OCI-LY1 (cell line): ENCODE results near the gene EEFSEC.

Experiments
- EZH2 ChIP-seq: fragments of 200-600 bp; sonication (generic), shearing (Covaris generic); IDR thresholded peaks from 2 replicates; pipeline ENCODE4 v1.8.0; 2017; ENCODE audit warnings: borderline replicate concordance, mixed run types, mild to moderate bottlenecking, antibody characterized with exemption, low read length, moderate library complexity, mixed read lengths
- TF ChIP-seq, protein P1 (sequence below): fragments of 200-600 bp; sonication (generic), shearing (Covaris generic); IDR thresholded peaks from 2 replicates; pipeline ENCODE4 v1.5.1; 2017; ENCODE audit warnings: mild to moderate bottlenecking, antibody characterized with exemption, low read length, moderate library complexity, mixed read lengths

GRCh38 chr3:128287216-128287615, 133.9 kb downstream of the EEFSEC start:
- TF ChIP-seq, protein P1, sequence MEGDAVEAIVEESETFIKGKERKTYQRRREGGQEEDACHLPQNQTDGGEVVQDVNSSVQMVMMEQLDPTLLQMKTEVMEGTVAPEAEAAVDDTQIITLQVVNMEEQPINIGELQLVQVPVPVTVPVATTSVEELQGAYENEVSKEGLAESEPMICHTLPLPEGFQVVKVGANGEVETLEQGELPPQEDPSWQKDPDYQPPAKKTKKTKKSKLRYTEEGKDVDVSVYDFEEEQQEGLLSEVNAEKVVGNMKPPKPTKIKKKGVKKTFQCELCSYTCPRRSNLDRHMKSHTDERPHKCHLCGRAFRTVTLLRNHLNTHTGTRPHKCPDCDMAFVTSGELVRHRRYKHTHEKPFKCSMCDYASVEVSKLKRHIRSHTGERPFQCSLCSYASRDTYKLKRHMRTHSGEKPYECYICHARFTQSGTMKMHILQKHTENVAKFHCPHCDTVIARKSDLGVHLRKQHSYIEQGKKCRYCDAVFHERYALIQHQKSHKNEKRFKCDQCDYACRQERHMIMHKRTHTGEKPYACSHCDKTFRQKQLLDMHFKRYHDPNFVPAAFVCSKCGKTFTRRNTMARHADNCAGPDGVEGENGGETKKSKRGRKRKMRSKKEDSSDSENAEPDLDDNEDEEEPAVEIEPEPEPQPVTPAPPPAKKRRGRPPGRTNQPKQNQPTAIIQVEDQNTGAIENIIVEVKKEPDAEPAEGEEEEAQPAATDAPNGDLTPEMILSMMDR, result no peak
- TF ChIP-seq EZH2, result no peak
